NCI-H1105 (cell line): ENCODE results near the gene CYP4F22.
"Not testable (repeated sequence)": the region's sequence is repeated elsewhere in the genome, so short reads cannot be mapped to it uniquely, and the experiment has no call there.

Source experiments
- DNase-seq: peaks from one replicate; lab custom pipeline; 2025; lab: John Stamatoyannopoulos, UW

CYP4F22 gene

GRCh38 chr19:15576526-15577156 is 68.3 kb downstream of the CYP4F22 start:
- no peak for DNase-seq

DNA sequence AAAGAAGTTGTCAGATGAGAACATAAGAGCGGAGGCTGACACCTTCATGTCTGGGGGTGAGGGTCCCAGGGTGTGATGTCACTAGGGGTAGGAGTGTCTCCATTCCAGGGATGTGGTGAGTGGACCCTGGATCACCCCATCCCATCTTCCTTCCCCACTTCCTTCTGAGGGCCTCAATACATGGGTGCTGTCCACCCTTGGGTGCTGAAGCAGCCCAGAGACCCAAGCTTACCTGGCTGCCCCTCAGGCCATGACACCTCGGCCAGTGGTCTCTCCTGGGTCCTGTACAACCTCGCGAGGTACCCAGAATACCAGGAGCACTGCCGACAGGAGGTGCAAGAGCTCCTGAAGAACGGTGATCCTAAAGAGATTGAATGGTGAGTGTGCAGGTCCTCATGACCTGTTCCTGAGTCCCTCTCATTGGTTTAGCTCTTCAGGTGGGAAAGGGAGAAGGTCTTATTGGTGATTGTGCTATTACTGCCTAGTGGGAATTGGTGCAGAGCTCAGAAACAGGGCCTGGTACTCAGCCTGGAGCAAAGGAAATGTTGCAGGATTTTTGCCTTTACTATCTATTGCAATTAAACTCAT is 69.0 kb downstream of the CYP4F22 start:
- DNase-seq: no peak

- no peak for DNase-seq
Measured at GRCh38 chr19:15583346-15583745, 75.0 kb downstream of the CYP4F22 start.

- DNase-seq: no peak
Measured at GRCh38 chr19:15584095-15584494, 75.8 kb downstream of the CYP4F22 start.

- DNase-seq: no peak
Measured at GRCh38 chr19:15584541-15585115, 76.3 kb downstream of the CYP4F22 start.

DNA sequence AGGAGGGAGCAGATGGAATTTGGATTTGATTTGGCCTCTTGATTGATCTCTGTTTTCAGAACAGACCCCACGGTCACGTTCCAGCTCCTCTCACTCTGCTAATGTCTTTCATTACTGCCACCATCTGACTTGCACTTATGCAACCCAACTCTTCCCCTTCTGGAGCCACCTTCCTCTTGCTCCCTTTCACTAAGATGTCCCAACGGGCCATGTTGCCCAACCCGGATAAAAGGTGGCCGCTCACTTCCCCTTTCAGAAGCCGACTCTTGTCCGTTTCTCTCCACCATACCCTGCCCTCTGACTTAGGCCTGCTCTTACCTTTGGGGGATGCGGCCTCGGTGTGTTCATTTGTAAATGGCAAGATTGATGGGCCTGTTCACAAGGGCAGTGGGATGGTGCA is 79.3 kb downstream of the CYP4F22 start:
- no peak for DNase-seq

GRCh38 chr19:15588265-15588664 is 79.9 kb downstream of the CYP4F22 start:
- DNase-seq: no peak

DNA sequence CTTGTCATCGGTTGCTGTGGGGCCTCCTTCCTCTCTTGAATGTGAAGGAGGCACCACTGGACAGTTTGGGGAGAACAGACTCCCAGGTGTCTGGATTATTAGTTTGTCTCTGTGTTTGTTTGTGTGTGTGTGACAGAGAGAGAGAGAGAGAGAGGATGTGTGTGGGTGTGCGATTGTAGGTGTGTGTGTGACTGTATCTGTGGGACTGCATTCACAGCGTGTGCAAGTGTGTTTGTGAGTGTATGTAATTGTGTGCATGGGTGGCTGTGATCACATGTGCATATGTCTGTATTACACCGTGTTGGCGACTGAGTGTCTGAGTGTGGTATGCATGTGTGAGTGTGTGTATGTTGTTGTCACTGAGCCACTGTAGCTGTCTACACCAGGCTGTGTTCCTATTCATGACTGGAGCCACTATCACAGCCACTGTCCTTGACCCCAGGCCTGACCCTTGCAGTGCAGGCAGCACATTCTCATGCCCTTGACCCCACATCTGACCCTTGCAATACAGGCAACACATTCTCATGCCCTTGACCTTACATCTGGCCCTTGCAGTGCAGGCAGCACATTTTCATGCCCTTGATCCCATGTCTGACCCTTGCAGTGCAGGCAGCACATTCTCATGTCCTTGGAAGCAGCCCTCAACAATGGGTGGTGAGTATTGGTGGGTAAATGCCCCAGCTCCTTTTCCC is 81.6 kb downstream of the CYP4F22 start:
- no peak for DNase-seq

GRCh38 chr19:15591796-15592195 is 83.5 kb downstream of the CYP4F22 start:
- DNase-seq: no peak

DNA sequence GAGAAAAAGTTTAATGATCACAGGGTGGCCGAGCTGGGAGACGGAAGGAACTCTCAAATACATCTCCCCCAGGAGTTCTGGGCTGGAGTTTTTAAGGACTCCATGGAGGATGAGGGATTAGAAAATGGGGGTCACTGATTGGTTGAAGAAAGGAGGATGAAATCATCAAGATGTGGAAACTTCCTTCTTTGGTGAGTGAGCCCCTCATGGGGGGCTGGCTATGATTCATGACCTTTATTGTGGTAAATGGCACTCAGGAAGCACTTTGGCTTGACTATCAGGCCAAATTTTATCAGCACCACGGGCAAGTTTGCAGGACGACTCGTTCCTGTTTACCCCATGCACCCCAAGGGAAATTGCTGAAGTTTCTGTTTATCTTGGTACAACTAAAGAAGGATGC is 84.2 kb downstream of the CYP4F22 start:
- not testable (repeated sequence) for DNase-seq

DNA sequence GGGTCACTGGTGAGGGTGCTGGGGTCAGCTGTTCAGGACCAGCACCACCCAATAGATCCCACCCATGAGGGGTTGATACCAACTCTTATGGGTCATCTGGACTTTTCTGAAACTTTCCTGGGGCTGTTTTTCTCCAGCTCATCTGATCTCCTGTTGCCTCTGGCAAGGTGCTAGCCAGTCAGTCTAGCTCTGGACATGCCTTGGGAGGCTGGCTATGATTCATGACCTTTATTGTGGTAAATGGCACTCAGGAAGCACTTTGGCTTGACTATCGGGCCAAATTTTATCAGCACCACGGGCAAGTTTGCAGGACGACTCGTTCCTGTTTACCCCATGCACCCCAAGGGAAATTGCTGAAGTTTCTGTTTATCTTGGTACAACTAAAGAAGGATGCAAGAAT is 85.4 kb downstream of the CYP4F22 start:
- DNase-seq: not testable (repeated sequence)

DNA sequence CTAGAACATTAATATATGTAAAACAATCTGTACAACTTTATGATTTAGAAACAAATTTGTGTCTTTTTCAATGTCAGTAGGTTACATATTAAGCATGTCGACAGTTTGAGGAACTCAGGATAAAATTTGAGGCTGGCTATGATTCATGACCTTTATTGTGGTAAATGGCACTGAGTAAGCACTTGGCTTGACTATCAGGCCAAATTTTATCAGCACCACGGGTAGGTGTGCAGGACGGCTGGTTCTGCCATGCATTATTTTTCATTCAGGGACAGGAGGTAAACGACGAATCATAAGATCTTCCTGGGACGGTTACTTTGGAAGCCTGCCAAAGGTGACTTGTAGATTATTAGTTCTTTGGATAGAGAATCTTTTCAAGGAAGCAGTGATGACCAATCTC is 86.7 kb downstream of the CYP4F22 start:
- DNase-seq: no peak
